Measurements from ENCODE around the gene GAS2L2.
A peak's percentile ranks its signal among the peaks of the same experiment; 100 is the strongest.

Gene GAS2L2

DNA sequence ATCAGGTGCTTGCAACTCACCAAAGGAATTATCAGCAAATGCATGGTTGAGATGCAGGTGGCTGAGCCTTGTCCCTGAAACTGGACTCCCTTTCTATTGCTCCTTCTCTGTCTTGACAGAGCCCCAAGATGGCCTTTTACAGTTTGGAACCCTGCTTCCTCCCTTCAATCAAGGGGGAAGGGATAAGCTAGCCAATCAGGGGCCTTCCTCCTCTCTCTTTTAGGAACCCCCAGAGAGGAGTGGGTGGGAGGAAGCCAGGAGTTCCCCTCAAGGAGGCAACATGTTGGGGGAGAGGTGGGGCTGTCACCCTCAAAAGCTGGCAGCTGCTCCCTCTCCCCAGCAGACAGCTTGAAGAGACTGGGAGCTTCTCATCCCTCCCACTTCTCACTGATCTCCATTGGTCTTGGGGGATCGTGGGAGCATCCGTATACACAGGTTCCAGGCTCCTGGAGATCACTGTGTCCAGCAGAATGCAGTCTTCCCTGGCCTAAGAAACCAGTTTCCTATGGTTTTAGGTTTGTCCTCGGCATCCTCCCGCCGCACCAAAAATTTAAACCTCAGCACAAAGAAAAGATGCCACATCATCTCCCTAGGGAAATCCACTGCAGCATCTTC, 14.4 kb downstream of the GAS2L2 start:
- TF ChIP-seq, protein P1, sequence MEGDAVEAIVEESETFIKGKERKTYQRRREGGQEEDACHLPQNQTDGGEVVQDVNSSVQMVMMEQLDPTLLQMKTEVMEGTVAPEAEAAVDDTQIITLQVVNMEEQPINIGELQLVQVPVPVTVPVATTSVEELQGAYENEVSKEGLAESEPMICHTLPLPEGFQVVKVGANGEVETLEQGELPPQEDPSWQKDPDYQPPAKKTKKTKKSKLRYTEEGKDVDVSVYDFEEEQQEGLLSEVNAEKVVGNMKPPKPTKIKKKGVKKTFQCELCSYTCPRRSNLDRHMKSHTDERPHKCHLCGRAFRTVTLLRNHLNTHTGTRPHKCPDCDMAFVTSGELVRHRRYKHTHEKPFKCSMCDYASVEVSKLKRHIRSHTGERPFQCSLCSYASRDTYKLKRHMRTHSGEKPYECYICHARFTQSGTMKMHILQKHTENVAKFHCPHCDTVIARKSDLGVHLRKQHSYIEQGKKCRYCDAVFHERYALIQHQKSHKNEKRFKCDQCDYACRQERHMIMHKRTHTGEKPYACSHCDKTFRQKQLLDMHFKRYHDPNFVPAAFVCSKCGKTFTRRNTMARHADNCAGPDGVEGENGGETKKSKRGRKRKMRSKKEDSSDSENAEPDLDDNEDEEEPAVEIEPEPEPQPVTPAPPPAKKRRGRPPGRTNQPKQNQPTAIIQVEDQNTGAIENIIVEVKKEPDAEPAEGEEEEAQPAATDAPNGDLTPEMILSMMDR (IDR thresholded peaks at IDR 0.05; ENCODE audit: extremely low read depth, missing control alignments) = no peak
- DNase-seq (ENCODE audit: low spot score) = peak; percentile 42

GRCh38 chr17:35736236-35736635, 16.8 kb downstream of the GAS2L2 start:
- TF ChIP-seq, protein P1 (IDR thresholded peaks at IDR 0.05; ENCODE audit: extremely low read depth, missing control alignments) = no peak
- peak; percentile 18 for DNase-seq (ENCODE audit: low spot score)

GRCh38 chr17:35735036-35735805, 17.8 kb downstream of the GAS2L2 start:
- TF ChIP-seq, protein P1 (IDR thresholded peaks at IDR 0.05; ENCODE audit: extremely low read depth, missing control alignments) = no peak
- peak; percentile 21 for DNase-seq (ENCODE audit: low spot score)

- peak; percentile 20 for DNase-seq (ENCODE audit: low spot score)
- TF ChIP-seq, protein P1 (IDR thresholded peaks at IDR 0.05; ENCODE audit: extremely low read depth, missing control alignments) = no peak
These were observed 18.6 kb downstream of the GAS2L2 start for GRCh38 chr17:35734396-35734795.

DNA sequence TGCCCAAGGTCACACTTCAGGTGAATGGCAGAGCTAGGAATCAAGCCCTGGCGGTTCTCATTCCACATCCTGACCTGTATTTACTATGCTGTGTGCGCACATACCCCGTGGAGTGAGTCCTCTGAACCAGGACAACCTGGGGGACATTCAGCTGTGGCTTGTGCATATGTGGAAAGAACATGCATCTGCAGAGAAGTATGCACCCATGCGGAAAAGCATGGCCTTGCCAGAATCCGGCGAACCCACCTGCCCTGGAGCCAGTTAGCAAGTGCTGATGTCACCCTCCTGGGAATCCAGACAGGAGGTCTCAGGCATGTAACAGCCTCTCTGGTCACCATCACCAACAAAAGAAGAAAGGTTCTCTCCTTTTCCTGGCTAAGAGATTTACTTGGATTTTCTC, 19.7 kb downstream of the GAS2L2 start:
- DNase-seq (ENCODE audit: low spot score) = peak; percentile 25
- TF ChIP-seq, protein P1 (IDR thresholded peaks at IDR 0.05; ENCODE audit: extremely low read depth, missing control alignments) = no peak

- no peak for DNase-seq (ENCODE audit: low spot score)
These were observed 20.3 kb downstream of the GAS2L2 start for GRCh38 chr17:35732806-35733136.

More at GRCh38 chr17:35732806-35733136, 20.3 kb downstream of the GAS2L2 start:
- TF ChIP-seq, protein P1 (IDR thresholded peaks at IDR 0.05; ENCODE audit: extremely low read depth, missing control alignments) = no peak

Data from GM20000 (cell line).